Erythroblast (primary cell): Measurements from ENCODE around the gene TOMM34.

ENCODE experiments used
- GATA1 ChIP-seq: IDR thresholded peaks from 2 replicates; pipeline ENCODE4 v1.6.1; 2011; ENCODE audit warnings: low read depth, mild to moderate bottlenecking, control low read depth, low read length, moderate library complexity
- POLR2A ChIP-seq: IDR thresholded peaks from 2 replicates; pipeline ENCODE4 v1.6.1; 2011; ENCODE audit warnings: mild to moderate bottlenecking, low read length

GRCh38 chr20:44930517-44931168 is 29.6 kb downstream of the TOMM34 start:
- no peak for TF ChIP-seq POLR2A
- TF ChIP-seq GATA1 = no peak
